Loucy (cell line): Measurements from ENCODE around the gene RPS6KA6.

Source experiments
- H2AFZ ChIP-seq: fragments of 200-600 bp; sonication (generic); 2 replicates; pipeline ENCODE4 v1.6.0; 2016; ENCODE audit warnings: antibody characterized with exemption, mild to moderate bottlenecking, low read length, moderate library complexity
- H3F3A ChIP-seq: fragments of 200-600 bp; 2 replicates; pipeline ENCODE4 v1.6.0; 2016; ENCODE audit warnings: antibody characterized with exemption, low read depth, mild to moderate bottlenecking
- H3K27me3 ChIP-seq: fragments of 200-600 bp; sonication (generic); 2 replicates; pipeline ENCODE4 v1.6.1; 2014; ENCODE audit warnings: low read length, mild to moderate bottlenecking; ENCODE audit not compliant: insufficient read depth, poor library complexity, severe bottlenecking
- H3K36me3 ChIP-seq: fragments of 200-600 bp; sonication (generic); 2 replicates; pipeline ENCODE4 v1.6.1; 2016; ENCODE audit warnings: low read length; ENCODE audit not compliant: insufficient read depth
- H3K4me1 ChIP-seq: fragments of 200-600 bp; sonication (generic); 2 replicates; pipeline ENCODE4 v1.5.1; 2014; ENCODE audit warnings: low read length, mild to moderate bottlenecking; ENCODE audit not compliant: insufficient read depth, poor library complexity, severe bottlenecking
- H3K4me2 ChIP-seq: fragments of 200-600 bp; sonication (generic); 2 replicates; pipeline ENCODE4 v1.6.0; 2014; ENCODE audit warnings: antibody characterized with exemption, low read length, low read depth, mild to moderate bottlenecking; ENCODE audit not compliant: poor library complexity, severe bottlenecking
- H3K4me3 ChIP-seq: fragments of 200-600 bp; sonication (generic); 2 replicates; pipeline ENCODE4 v1.5.1; 2014; ENCODE audit warnings: low read length, mild to moderate bottlenecking, mixed read lengths; ENCODE audit not compliant: poor library complexity, severe bottlenecking
- H3K79me2 ChIP-seq: fragments of 200-600 bp; sonication (generic); 2 replicates; pipeline ENCODE4 v1.6.1; 2014; ENCODE audit warnings: low read length; ENCODE audit not compliant: insufficient read depth
- H3K9ac ChIP-seq: fragments of 200-600 bp; sonication (generic); 2 replicates; pipeline ENCODE4 v1.6.0; 2014; ENCODE audit warnings: mild to moderate bottlenecking, low read depth, low read length, moderate library complexity; ENCODE audit not compliant: poor library complexity, severe bottlenecking
- H3K9me2 ChIP-seq: fragments of 200-600 bp; sonication (generic); replicated peaks from 2 replicates; pipeline ENCODE4 v1.6.1; 2016; ENCODE audit warnings: low read depth, low read length, mixed read lengths
- H3K9me3 ChIP-seq: fragments of 200-600 bp; sonication (generic); 2 replicates; pipeline ENCODE4 v1.6.1; 2014; ENCODE audit warnings: mild to moderate bottlenecking, antibody characterized with exemption, low read length, low read depth; ENCODE audit not compliant: insufficient read depth
- H4K20me1 ChIP-seq: fragments of 200-600 bp; sonication (generic); 2 replicates; pipeline ENCODE4 v1.6.0; 2014; ENCODE audit warnings: antibody characterized with exemption, low read length, mild to moderate bottlenecking; ENCODE audit not compliant: insufficient read depth, poor library complexity, severe bottlenecking
- CTCF ChIP-seq: fragments of 200-600 bp; sonication (generic); conservative IDR thresholded peaks from 2 replicates; pipeline ENCODE4 v1.5.1; 2014; ENCODE audit warnings: mild to moderate bottlenecking, antibody characterized with exemption, low read length
- EZH2phosphoT487 ChIP-seq: fragments of 200-600 bp; IDR thresholded peaks from 2 replicates; pipeline ENCODE4 v1.6.1; 2018; ENCODE audit warnings: antibody characterized with exemption, mild to moderate bottlenecking, moderate library complexity, borderline replicate concordance

Gene RPS6KA6

GRCh38 chrX:84221181-84221580, 33.2 kb upstream of the RPS6KA6 start:
- H3K36me3 ChIP-seq, result no peaks in the 10 kb centered on the region

DNA sequence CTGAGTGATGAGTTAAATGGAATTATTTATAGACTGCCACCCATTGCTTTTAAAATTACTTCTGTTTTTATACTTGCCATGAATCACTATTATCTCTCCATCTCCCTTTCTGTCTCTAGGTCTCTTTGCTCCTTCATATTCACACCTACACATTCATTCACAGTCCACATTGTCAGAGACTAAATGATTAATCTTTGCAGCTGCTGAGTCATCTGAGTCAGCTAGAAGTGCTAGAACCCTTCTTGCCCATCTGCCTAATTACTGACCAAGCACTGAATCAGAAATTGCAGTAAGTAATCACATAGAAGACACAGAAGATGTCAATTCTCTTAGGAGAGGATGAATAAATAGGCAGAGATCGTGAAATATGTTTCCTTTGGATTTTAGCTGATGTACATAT, 31.6 kb upstream of the RPS6KA6 start:
- no peak for TF ChIP-seq EZH2phosphoT487
- no peak for TF ChIP-seq CTCF
- Histone ChIP-seq H3K4me1 (no peaks in the 10 kb centered on the region), H3K27me3 (no peaks in the 10 kb centered on the region), H4K20me1 (no peaks in the 10 kb centered on the region), H3F3A (no peaks in the 10 kb centered on the region), H3K79me2 (no peaks in the 10 kb centered on the region), H3K4me3 (no peak overlapping the region), H2AFZ (no peak overlapping the region), H3K9me3 (no peaks in the 10 kb centered on the region), H3K9me2 (no peaks in the 10 kb centered on the region), H3K9ac (no peak overlapping the region), H3K4me2 (no peak overlapping the region), H3K36me3 (no peaks in the 10 kb centered on the region)

More at GRCh38 chrX:84221181-84221580, 33.2 kb upstream of the RPS6KA6 start:
- H3K27me3 ChIP-seq, result no peaks in the 10 kb centered on the region
- H3F3A ChIP-seq, result no peaks in the 10 kb centered on the region
- H2AFZ ChIP-seq, result no peak overlapping the region
- H3K4me1 ChIP-seq, result no peaks in the 10 kb centered on the region
- no peaks in the 10 kb centered on the region for H3K9me3 ChIP-seq
- H3K9ac ChIP-seq, result no peak overlapping the region
- H3K4me3 ChIP-seq, result no peak overlapping the region
- H4K20me1 ChIP-seq, result no peaks in the 10 kb centered on the region
- H3K9me2 ChIP-seq, result no peaks in the 10 kb centered on the region
- no peak overlapping the region for H3K4me2 ChIP-seq
- TF ChIP-seq EZH2phosphoT487 (no peak), CTCF (no peak)
- H3K79me2 ChIP-seq, result no peaks in the 10 kb centered on the region

DNA sequence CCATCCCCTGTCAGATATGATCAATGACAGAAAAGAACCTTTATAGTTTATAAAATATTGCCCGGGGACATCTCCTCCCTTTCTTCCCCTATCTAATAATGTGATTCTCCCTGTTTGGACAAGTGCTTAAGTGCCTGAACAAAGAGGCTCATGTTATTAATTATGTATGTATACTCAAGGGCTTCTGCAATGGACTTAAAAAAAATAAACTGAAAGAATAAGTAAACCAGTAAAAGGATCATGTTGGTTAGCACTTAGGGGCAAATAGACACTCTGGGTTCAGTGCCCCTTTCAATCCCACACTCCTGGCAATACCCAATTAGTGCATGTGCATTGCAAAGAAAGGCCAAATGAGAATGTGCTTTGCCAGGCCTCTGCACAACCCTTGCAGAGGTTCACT, 30.7 kb upstream of the RPS6KA6 start:
- Histone ChIP-seq H3K9me3 (no peaks in the 10 kb centered on the region), H3K4me2 (no peak overlapping the region), H3K9ac (no peak overlapping the region), H3F3A (no peaks in the 10 kb centered on the region), H3K27me3 (no peaks in the 10 kb centered on the region), H3K79me2 (no peaks in the 10 kb centered on the region), H3K4me3 (no peak overlapping the region), H4K20me1 (no peaks in the 10 kb centered on the region), H3K4me1 (no peaks in the 10 kb centered on the region), H2AFZ (no peak overlapping the region), H3K36me3 (no peaks in the 10 kb centered on the region), H3K9me2 (no peaks in the 10 kb centered on the region)
- TF ChIP-seq EZH2phosphoT487, result no peak
- TF ChIP-seq CTCF, result no peak
